NB4 (cell line): ENCODE data around the gene AURKA.

Experiments used
- CTCF ChIP-seq: IDR thresholded peaks from one replicate; pipeline ENCODE4 v1.5.1; 2012; ENCODE audit warnings: low read depth, low read length
- MAX ChIP-seq: IDR thresholded peaks from 2 replicates; pipeline ENCODE4 v1.6.1; 2011; ENCODE audit warnings: low read depth, low read length
- MYC ChIP-seq: IDR thresholded peaks from 2 replicates; pipeline ENCODE4 v1.6.1; 2011; ENCODE audit warnings: low read depth, low read length
- POLR2A ChIP-seq: IDR thresholded peaks from 2 replicates; pipeline ENCODE4 v1.6.1; 2011; ENCODE audit warnings: mild to moderate bottlenecking; ENCODE audit not compliant: insufficient read length; ENCODE audit errors: extremely low read depth

- TF ChIP-seq MAX (no peak), CTCF (no peak), POLR2A (no peak), MYC (no peak)
These were observed 967 bp upstream of the AURKA start for GRCh38 chr20:56392881-56393482.
